ENCODE measurements around the gene ASB10.

ASB10 gene

DNA sequence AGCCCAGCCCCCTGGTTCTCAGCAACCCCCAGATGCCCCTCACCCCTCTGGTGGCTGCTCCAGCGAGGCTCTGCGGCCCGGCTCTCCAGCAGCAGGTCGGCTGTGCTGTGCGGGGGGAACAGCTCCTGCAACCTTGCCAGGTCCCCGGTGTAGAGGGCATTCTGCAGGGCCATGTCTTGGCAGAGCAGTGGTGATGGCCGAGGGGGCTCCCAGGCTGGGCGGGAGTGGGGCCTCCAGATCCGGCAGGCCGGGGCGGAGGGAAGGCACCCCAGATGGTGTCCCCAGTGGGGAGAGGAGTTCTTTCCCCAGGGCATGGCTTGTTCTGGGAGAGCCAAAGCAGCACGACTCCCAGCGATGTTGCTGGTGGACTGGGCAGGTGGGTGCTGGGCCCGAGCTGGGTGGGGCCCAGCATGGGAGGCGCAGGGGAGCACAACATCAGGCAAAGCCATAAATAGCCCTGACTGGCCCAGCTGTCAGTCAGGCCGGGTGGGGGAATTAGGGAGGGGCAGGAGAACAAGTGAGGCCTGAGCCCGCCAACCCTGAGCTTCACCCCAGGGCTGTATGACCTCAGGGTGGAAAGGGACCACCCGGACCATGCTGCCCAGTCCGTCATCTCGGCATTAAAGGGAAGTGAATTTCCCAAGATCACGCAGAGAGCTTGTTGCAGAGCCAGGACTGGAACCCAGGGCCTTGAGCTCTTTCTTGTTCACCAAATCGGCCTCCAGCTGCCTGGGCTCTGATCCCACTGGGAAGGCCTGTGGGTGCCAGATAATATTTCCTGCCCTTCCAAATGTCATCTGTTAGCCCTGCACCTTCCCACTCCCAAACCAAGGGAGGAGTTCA lies 580 bp upstream of the ASB10 start:
- no peak for DNase-seq (ENCODE audit: low spot score)

DNA sequence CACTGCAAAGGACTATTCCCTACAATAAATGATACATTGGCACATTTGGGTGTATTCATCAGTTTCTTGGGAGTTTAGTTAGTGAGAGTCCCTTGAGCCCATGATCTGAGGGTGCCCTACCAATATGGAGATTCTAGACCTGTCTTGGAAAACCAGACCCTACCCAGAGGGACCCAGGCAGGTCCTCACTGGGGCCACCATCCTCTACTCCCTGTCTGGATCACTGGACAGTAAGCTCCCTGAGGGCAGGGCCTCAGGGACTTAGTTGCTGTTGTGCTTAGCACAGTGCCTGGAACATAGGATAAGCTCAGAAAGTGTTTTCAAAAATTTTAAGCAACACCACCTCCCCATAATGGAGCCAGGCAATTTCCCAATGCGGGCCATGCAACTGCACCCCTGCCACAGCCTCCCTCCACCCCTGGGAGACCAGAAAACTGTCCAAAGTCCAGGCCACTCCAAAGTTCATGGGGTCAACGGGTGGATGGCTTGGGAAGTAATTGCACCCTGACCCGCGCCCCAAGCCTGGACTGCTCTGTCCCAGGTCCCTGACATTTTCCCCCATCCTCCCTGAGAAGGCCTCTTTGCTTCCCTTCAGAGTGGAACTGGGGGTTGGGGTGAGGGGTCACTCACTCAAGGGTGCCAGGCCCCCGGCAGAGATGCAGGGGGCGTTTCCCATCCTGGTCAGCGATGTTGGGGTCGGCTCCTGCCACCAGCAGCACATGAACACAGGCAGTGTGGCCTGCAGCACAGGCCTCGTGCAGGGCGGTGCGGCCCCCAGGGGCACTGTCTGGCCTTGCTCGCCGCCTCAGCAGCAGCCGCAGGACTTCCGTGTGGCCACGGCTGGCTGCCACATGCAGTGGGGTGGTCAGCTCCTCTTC lies 1.0 kb downstream of the ASB10 start:
- DNase-seq (ENCODE audit: low spot score), result no peak

DNA sequence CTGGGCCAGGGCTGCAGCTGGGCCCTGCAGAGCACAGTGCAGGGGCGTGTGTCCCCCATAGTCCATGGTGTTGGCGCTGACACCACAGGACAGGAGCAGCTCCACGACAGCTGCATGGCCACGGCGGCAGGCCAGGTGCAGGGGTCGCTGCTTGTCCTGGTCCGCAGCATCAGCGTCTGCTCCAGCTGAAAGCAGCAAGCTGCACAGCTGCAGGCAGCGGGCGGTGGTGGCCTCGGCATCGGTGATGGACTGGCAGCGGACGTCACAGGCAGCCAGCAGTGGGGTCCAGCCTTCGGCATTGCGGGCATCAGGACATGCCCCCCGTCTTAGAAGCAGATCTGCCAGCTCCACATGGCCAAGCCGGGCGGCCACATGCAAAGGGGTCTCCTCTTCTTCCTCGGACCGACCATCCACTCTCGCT lies 6.0 kb downstream of the ASB10 start:
- DNase-seq (ENCODE audit: low spot score), result no peak

DNA sequence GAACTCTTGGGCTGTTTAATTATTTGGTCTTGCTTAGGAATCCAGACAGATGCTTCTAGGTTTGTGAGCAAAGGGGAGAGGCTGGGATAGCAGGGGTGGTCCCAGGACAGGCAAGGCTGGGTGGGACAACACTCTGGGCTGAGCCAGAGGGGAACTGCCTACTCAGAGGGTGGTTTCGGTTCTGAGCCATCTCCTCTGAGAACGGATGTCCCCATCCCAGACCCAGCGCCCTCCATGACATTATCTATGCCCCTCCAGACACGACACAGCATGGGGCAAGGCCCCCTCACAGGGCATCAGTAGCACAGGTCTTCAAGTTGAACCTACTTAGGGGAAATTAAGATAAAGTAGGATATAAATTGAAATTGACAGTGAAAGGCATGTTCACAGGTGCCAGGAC lies 7.1 kb downstream of the ASB10 start:
- DNase-seq (ENCODE audit: low spot score), result no peak

DNA sequence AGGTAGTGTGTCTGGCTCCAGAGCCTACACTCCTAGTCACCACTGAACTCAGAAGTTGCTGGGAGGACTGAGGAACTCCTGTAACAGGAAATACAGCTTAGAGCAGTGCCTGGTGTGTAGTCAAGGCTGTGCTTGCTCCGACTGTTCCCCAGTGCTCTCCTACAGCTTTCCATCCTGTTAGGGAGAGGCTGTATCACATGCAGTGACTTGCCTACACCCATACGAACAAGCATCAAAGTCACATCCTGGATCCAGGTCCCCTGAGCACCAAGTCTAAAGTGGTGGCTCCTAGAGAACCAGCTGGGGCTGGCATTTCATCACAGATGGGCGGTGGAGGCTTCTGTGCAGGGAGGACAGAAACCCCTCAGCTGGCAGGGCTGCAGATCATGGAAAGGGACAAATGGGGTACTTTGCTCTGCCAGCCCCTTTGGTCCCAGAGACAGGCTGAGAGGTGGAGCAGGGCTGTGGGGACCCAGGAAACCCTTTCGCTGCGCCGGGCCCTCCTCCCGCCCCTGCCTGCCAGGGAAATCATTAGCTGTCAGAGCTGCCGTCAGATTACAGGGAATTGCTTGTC lies 7.7 kb downstream of the ASB10 start:
- no peak for DNase-seq (ENCODE audit: low spot score)

DNA sequence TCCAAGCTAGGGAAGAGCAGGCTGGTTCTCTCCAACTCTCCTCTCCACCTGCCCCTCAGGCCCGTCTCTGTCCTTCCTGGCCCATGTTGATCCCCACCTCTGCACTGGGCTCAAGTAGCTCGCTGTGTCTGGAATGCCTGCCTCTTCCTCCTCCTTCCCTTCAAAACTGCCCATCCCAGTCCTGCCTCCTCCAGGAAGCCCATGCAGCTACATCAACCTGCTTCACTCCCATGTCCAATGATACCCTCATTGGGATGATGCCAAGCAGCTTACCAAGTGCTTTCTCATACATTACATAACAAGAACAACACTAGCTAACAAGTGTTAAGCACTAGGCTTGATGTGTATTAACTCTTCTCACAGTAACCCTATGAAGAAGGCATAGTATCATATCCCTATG lies 8.2 kb downstream of the ASB10 start:
- no peak for DNase-seq (ENCODE audit: low spot score)

DNA sequence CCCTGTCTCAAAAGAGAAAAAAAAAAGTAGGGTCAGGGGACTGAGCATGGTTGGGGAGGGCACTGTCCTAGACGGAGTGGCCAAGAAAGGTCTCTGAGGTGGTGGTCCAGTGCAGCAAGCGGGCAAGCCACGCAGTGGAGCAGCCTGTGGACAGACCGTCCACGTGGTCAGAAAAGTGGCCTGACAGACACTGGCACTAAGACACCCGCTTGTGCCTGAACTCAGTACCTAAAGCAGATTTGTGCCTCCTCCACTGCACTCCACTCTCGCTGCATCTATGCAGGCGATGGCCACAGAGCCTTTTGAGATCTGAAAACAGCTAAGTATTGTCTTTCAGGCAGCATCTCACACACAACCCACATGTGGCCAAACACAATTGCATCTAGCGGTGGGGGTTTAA lies 8.8 kb downstream of the ASB10 start:
- DNase-seq (ENCODE audit: low spot score), result no peak

DNA sequence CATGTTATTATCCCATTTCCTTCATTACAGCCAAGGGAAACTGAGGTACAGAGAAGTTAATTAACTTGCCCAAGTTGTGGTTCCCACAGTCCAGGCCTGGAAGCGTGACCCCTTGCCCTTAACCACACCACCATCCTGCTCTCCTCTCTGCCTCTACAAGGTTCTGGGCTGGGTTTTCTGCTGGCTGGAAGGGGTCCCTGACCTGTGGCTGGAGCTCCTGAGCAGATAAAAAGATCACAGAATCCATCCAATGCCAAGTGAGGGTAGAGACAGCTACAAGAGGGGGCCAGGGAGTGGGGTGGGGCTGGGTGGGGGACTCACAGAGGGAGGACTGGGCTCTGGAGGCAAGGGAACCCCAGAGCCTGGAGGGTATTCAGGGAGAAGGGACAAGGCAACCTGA lies 9.7 kb downstream of the ASB10 start:
- DNase-seq (ENCODE audit: low spot score), result no peak

DNA sequence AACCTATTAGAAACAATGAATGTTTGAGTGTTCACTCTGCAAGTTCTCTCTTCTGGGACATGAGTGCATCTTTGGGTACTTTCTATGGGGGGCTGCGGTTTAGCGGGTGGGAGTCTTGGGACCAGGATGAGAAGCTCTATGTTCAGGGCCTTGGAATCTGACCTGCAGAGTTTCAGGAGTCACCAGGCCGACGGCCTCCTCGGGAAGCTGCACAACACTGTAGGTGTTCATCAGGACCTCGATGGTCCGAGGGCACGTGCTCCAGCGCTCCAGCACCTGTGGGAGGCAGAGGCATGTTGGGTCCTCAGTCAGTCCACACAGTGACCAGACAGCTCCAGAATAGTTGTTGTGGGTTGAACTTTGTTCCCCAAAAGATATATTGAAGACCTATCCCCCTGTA lies 10.6 kb downstream of the ASB10 start:
- no peak for DNase-seq (ENCODE audit: low spot score)

DNA sequence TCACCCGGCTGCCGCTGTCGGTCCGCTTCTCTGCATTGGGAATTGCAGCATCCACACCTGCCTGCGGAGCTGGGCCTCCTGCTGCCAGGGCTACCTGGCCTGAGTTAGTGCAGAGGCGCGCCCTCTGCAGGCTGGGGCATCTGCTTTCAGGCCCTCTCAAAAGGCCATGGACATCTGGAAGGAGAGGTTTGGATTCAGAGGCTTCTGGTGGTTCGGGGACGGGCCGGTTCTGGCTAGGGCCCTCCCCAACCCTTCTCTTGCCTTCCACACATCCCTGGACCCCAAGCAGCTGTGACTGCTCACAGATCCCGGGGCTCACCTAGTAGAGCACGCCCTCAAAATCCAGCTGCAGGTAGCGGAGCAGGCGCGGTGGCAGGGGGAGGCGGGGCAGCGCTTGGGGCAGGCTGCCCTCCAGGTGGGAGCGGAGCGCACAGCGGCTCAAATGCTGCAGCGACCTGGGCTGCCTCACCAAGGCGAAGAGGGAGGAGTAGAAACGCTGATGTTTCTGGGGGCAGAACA lies 11.2 kb downstream of the ASB10 start:
- no peak for DNase-seq (ENCODE audit: low spot score)

DNA sequence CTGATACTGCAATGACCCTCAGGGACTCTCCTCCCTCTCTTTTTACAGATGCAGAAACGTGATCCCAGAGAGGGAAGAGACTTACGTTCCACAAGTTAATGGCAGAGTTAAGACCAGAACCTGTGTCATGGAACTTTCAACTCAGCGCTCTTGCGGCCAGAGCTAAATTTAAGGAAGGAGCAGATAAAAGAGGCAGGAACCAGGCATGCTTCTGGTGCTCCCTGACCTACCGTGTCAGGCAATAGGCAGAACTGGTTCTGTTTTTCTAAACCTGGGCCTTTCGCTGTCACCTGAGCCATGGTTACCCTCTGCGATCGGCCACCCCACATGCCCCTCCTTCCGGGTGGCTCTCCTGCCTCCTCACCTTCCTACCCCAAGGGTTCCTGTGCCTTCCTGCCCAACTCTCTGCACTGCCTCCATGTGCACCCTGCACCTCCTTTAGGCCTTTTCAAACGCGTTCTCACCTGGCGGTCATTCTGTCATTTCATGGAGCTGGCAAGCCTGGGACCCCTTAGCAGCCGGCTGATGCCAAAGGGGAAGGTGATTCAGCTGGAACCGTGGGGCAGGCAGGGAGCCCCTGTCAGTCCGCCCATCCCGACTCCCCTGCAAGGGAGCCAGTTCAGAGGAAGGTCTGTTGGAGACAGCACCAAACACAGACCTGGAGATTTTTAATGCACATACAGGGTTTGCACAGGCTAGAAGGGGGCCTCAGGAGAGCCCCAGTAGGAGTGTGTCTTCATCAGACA lies 11.8 kb downstream of the ASB10 start:
- no peak for DNase-seq (ENCODE audit: low spot score)

DNA sequence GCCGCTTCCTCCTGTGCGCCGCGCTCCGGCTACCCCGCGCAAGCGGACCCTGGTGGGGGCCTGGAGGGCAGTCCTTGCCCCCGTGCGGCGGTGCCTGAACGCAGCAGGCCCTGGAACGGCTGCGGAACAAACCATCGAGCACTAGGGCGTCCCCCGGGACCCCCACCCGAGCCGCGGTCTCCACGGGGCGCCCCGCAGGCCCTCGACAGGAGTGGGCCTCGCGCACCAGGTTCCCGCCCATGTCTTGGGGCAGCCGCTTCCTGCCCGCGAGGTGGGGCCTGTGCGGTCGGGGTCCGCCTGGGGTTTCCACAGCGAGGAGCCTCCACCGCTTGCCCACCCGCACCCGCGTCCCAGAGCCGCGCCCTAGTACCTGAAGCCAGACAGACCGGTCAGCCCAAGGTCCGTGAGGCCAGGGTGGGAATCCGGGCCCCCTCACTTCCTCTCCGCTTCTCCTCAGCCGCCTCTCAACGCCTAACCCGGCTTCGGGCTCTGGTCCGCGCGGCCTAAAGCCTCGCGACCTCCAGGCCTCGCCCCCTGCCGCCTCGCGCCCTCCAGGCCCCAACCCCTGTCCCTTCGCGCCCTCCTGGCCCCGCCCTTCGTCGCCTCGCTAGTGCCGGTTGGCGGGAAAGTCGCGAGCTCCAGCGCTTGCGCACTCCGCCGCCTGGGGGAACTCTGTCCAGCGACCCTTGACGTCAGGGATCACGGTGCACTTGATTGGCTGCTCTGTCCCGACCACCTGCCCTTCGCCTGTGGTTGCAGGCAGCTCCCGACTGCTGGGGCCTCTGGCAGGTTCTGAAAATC lies 12.6 kb downstream of the ASB10 start:
- DNase-seq (ENCODE audit: low spot score), result no peak

DNA sequence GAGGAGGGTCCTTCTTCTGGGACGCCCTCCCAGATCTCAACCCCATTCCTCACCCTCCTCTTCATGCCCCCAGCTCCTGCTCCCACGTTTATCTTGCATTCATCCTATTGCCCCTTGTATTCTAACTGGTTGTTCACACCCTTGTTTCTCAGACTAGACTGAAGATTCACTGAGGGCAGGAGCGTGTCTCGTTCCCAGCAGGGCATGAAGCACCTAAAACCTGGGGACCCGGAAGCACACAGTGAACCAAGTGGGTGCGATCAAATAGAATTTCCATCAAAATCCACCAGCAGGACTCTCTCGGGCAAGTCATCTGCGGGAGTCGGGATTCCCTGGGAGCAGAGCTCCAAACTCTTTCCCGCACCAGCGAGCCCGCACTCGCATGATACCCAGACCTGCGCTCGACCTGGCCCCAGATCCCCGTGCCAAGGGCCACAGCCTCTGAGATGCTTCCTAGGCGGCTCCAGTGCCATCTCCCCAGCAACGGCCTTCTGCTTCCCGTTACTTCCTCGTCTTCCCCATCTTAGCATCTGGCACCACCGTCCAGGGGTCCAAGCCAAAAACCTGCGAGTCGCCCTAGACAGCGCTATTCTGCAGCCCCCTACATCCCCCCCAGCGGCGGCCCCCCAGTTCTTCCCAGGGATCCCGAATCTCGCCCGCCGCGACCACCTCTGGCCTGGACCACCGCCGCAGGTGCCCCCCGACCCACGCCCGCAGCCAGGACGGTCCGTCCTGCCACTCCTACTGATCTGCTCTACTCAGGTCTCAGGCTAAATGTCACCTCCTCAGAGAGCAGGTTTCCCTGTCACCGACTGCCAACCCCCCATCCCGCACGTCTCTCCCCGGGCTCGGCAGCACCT lies 13.4 kb downstream of the ASB10 start:
- no peak for DNase-seq (ENCODE audit: low spot score)

DNA sequence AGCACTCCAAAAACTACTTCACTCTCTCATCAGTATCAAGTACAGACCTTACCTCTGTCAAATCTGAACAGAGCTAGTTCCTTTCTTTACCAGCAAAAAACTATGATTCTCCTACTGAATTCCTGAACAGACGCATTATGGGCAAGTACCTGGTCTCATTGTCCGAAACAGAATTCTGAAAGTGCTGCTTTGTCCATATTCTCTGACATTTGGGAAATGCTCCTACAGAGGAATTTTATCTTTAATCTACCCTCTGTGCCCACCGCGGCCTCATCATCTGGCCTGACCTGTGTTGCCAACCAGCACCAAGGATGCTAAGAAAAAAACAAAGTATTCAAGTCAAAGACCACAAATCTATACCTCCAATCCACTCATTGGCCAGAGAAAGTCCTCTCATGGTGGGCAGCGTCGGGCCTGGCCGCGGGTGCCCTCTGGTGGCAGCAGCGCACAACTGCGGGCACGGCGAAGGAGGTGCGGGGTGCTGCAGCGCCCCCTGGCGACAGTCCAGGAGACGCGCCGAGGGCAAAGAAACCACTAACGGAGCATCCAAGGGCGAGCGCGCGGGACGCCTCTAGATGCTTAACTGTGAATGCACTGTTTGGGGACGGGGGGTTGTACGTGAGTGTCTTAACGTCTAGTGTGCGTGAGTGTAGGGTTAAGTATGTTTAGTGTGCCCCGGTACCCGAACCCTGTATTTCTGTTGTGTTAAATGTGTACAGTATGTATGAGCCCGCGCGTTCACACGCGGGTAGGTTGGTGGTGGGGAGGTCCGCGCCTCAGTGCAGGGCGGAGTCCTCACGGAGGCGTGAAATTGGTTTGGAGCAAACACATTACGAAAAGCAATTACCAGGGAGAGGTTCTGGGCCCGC lies 14.5 kb downstream of the ASB10 start:
- DNase-seq (ENCODE audit: low spot score), result peak; percentile 81

DNA sequence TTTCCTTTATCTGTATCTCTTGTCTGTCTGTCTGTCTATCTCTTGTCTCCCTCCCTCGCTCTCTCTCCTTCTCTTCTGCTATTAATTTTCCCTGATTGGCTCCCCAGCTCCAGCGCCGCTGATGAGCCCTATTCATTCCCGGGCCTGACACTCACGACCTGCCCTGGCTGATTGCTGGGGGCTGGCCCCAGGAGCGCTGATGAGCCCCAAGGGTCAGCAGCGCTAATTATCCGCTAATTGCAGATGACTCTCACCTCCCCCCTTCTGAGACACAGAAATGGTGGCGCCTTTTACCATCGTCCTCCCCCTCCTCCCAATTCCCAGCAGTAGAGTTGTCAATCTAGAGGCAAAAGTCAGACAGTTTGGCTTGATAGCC lies 18.3 kb downstream of the ASB10 start:
- no peak for DNase-seq (ENCODE audit: low spot score)

DNA sequence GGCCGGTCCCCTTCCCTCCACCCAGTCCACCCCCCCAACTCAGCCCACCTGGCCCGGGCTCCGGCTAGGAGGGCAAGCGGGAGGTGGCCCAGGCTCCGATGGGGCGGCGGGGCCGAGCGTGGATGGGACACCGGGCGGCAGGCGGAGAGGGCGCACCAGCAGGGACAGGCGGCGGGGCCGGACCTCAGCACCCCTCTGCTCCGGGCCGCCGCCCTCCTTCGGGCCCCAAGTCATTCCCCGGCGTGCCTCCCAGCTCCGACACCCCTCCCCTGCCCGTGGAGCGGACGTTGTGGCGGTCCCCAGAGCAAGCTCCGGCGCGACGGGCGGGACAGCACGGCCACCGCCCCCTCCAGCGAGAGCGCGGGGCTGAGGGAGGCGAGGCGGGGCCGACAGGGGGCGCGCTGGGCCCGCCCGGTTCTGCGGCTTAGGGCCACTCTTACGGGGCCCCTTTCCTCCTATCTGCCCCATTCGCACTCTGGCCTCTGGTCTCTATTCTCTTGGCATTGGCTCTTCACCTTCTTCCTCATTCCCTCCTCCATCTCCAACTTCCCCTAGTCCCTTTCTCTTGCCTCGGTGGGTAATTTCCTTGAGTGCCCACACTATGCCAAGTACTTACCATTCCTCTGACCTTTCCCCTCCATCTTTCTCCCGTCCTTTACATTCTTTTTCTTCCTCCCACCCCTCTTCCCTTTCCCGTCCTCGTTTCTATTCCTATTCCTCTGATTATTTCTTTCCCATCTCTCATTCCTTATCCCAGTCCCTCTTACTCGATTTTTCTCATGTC lies 18.9 kb downstream of the ASB10 start:
- no peak for DNase-seq (ENCODE audit: low spot score)

DNA sequence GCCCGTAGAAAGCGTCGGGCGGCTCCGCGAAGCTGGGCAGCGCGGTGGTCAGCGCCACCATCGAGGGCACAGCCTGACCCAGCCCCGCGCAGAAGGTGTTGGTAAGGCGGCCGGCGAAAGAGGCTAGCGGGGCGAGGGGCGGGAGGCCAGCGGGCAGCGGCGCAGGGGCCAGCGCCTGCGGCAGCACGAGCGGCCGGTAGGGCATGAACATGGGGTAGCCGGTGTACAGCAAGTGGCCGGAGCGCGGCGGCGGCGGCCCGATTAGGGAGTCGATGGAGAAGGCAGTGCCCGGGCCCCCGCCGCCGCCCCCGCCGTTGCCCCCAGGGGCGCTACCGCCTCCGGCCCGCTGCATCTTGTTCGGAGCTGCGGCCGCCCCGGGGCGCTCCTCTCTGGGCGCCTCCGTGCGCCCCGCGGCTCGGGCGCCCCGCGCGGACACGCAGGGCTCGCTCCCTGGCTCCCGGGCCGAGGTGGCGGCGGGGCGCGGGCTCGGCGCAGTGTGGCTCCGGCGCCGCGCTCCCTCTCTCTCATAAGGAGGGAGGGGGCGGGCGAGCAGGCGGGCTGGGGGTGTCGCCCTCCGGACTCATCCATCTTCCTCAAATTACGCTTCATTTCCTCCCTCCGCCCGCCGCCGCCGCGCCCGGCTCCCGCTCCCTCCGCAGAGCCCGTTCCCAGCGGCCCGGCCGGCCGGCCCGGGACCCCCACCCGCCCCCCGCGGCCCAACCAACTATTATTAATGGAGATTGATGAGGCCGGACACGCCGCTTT lies 19.7 kb downstream of the ASB10 start, which contains the start of gene GBX1:
Gene GBX1, minus strand, starts transcription at position 498 of the 765 bp plus-strand sequence. Its CDS starts 146 bp downstream, at position 352.
- DNase-seq (ENCODE audit: low spot score), result peak; percentile 41

Data from hepatic stellate cell (primary cell).